H9 (cell line): Measurements from ENCODE around the gene IGF1R. TPM values are rescaled to one million over a fixed set of nuclear protein-coding genes. Genes with fewer than 3 reads are reported as not detected.

Experiments
- DNase-seq: peaks from one replicate; pipeline ENCODE4 v3.0.0-alpha.2; 2017
- H2AFZ ChIP-seq: one replicate; pipeline ENCODE4 v1.6.1; 2013; ENCODE audit warnings: mild to moderate bottlenecking, low read length, control low read depth, moderate library complexity
- H2AK5ac ChIP-seq: 2 replicates; pipeline ENCODE4 v1.6.1; 2013; ENCODE audit warnings: low read length, control low read depth, mixed read lengths; ENCODE audit not compliant: insufficient read length
- H2BK120ac ChIP-seq: one replicate; pipeline ENCODE4 v1.6.1; 2013; ENCODE audit warnings: low read depth, mild to moderate bottlenecking, low read length, control low read depth, inconsistent platforms; ENCODE audit not compliant: poor library complexity, severe bottlenecking
- H2BK12ac ChIP-seq: 2 replicates; pipeline ENCODE4 v1.6.1; 2013; ENCODE audit warnings: low read length, control low read depth, mixed read lengths, low read depth; ENCODE audit not compliant: insufficient read length
- H2BK15ac ChIP-seq: 2 replicates; pipeline ENCODE4 v1.6.1; 2013; ENCODE audit warnings: low read depth, low read length, control low read depth
- H2BK20ac ChIP-seq: one replicate; pipeline ENCODE4 v1.6.1; 2013; ENCODE audit warnings: low read depth, mild to moderate bottlenecking, low read length, control low read depth, inconsistent platforms; ENCODE audit not compliant: poor library complexity, severe bottlenecking
- H2BK5ac ChIP-seq: 2 replicates; pipeline ENCODE4 v1.6.1; 2013; ENCODE audit warnings: low read length, control low read depth, mixed read lengths; ENCODE audit not compliant: insufficient read length
- H3K14ac ChIP-seq: 2 replicates; pipeline ENCODE4 v1.6.1; 2013; ENCODE audit warnings: low read length, control low read depth; ENCODE audit not compliant: insufficient read depth
- H3K18ac ChIP-seq: 2 replicates; pipeline ENCODE4 v1.6.1; 2013; ENCODE audit warnings: low read depth, mild to moderate bottlenecking, mixed read lengths, low read length, control low read depth; ENCODE audit not compliant: insufficient read length
- H3K23ac ChIP-seq: 2 replicates; pipeline ENCODE4 v1.6.1; 2013; ENCODE audit warnings: low read length, control low read depth, mixed read lengths, low read depth; ENCODE audit not compliant: insufficient read length
- H3K23me2 ChIP-seq: 2 replicates; pipeline ENCODE4 v1.6.1; 2013; ENCODE audit warnings: low read depth, mild to moderate bottlenecking, mixed read lengths, low read length, control low read depth; ENCODE audit not compliant: insufficient read length, poor library complexity, severe bottlenecking
- H3K27ac ChIP-seq: 2 replicates; pipeline ENCODE4 v1.5.1; 2013; ENCODE audit warnings: low read length, control low read depth, mixed read lengths, low read depth; ENCODE audit not compliant: insufficient read length
- H3K27me3 ChIP-seq: 2 replicates; pipeline ENCODE4 v1.6.1; 2013; ENCODE audit warnings: low read length, control low read depth, inconsistent platforms; ENCODE audit not compliant: insufficient read depth
- H3K4ac ChIP-seq: 2 replicates; pipeline ENCODE4 v1.6.1; 2013; ENCODE audit warnings: low read depth, mild to moderate bottlenecking, control low read depth, inconsistent platforms, low read length, moderate library complexity
- H3K4me1 ChIP-seq: 2 replicates; pipeline ENCODE4 v1.6.1; 2013; ENCODE audit warnings: low read length, control low read depth, inconsistent platforms; ENCODE audit not compliant: insufficient read depth
- H3K4me2 ChIP-seq: 2 replicates; pipeline ENCODE4 v1.6.1; 2013; ENCODE audit warnings: low read length, control low read depth, mixed read lengths; ENCODE audit not compliant: insufficient read length, insufficient read depth
- H3K56ac ChIP-seq: 2 replicates; pipeline ENCODE4 v1.6.1; 2013; ENCODE audit warnings: low read depth, mild to moderate bottlenecking, mixed read lengths, low read length, control low read depth; ENCODE audit not compliant: insufficient read length
- H3K79me1 ChIP-seq: 2 replicates; pipeline ENCODE4 v1.6.1; 2013; ENCODE audit warnings: low read depth, mild to moderate bottlenecking, moderate library complexity, low read length, control low read depth, inconsistent platforms; ENCODE audit not compliant: insufficient read depth, poor library complexity, severe bottlenecking
- H3K79me2 ChIP-seq: 2 replicates; pipeline ENCODE4 v1.6.1; 2013; ENCODE audit warnings: low read length, control low read depth, inconsistent platforms; ENCODE audit not compliant: insufficient read depth
- H3K9ac ChIP-seq: 2 replicates; pipeline ENCODE4 v1.6.1; 2013; ENCODE audit warnings: low read length, control low read depth, mixed read lengths; ENCODE audit not compliant: insufficient read length; ENCODE audit errors: extremely low read depth
- H3K9me3 ChIP-seq: one replicate; pipeline ENCODE4 v1.6.1; 2013; ENCODE audit warnings: low read depth, low read length, inconsistent platforms; ENCODE audit not compliant: control insufficient read depth
- H3T11ph ChIP-seq: one replicate; pipeline ENCODE4 v1.6.1; 2013; ENCODE audit warnings: mild to moderate bottlenecking, low read length, control low read depth, inconsistent platforms
- H4K20me1 ChIP-seq: one replicate; pipeline ENCODE4 v1.6.1; 2013; ENCODE audit not compliant: control insufficient read depth, insufficient read length, insufficient read depth
- H4K5ac ChIP-seq: 2 replicates; pipeline ENCODE4 v1.6.1; 2013; ENCODE audit warnings: low read depth, mild to moderate bottlenecking, mixed read lengths, low read length, control low read depth; ENCODE audit not compliant: insufficient read length
- H4K8ac ChIP-seq: replicated peaks from 2 replicates; pipeline ENCODE4 v1.6.1; 2013; ENCODE audit warnings: low read length, control low read depth, mixed read lengths, low read depth; ENCODE audit not compliant: insufficient read length
- H4K91ac ChIP-seq: 2 replicates; pipeline ENCODE4 v1.6.1; 2013; ENCODE audit warnings: low read depth, mild to moderate bottlenecking, moderate library complexity, mixed read lengths, low read length, control low read depth; ENCODE audit not compliant: insufficient read length
- H3K27ac Mint-ChIP-seq, 3 experiments: 2 replicates in 2 of 3; 3 replicates in 1 of 3; pipeline ENCODE4 v1.8.0; 2020 to 2021; ENCODE audit warnings: mixed read lengths in 3 of 3, mild to moderate bottlenecking in 1 of 3, moderate library complexity in 1 of 3
- H3K27me3 Mint-ChIP-seq: 2 replicates; pipeline ENCODE4 v1.8.0; 2021; ENCODE audit warnings: low read depth, mild to moderate bottlenecking, moderate library complexity, mixed read lengths
- H3K36me3 Mint-ChIP-seq, 3 experiments: 2 replicates in 2 of 3; 3 replicates in 1 of 3; pipeline ENCODE4 v1.8.0; 2020 to 2021; ENCODE audit warnings: low read depth in 3 of 3, mixed read lengths in 3 of 3; ENCODE audit not compliant: insufficient read depth in 1 of 3
- H3K4me1 Mint-ChIP-seq, 2 experiments: 2 replicates each; pipeline ENCODE4 v1.8.0; 2020; ENCODE audit warnings: mixed read lengths in 2 of 2
- H3K4me3 Mint-ChIP-seq, 2 experiments: 2 replicates in 1 of 2; 3 replicates in 1 of 2; pipeline ENCODE4 v1.8.0; 2020 to 2021; ENCODE audit warnings: mild to moderate bottlenecking in 2 of 2, mixed read lengths in 2 of 2, moderate library complexity in 1 of 2
- H3K9me3 Mint-ChIP-seq, 2 experiments: 2 replicates in 1 of 2; 3 replicates in 1 of 2; pipeline ENCODE4 v1.8.0; 2020; ENCODE audit warnings: mild to moderate bottlenecking in 2 of 2, mixed read lengths in 2 of 2, moderate library complexity in 1 of 2
- CTCF ChIP-seq: fragments of 200-600 bp; sonication (generic); conservative IDR thresholded peaks from 3 replicates; pipeline ENCODE4 v1.8.0; 2021; ENCODE audit warnings: antibody characterized with exemption, mild to moderate bottlenecking
- WGBS: extraction: QIAGEN DNeasy Blood & Tissue Kit; methylation state at CpG from one replicate; pipeline ENCODE4 v1.1.7; 2013; ENCODE audit warnings: missing lambda C conversion rate, low lambda C conversion rate, mixed read lengths; ENCODE audit not compliant: insufficient read length; ENCODE audit errors: extremely low coverage; 5-methylcytosine and 5-hydroxymethylcytosine counted together
- total RNA-seq: library from RNA; stranded (reverse); gene quantifications from 2 replicates; pipeline ENCODE4 v1.2.1, GENCODE V29; 2021

IGF1R gene
- total RNA-seq, 1 experiment from 2014 or later, result 70.0 TPM

GRCh38 chr15:98946301-98947255 lies 298.2 kb downstream of the IGF1R start:
- no peaks in the 10 kb centered on the region for H3K23me2 ChIP-seq
- no peak overlapping the region for H2AK5ac ChIP-seq
- no peaks in the 10 kb centered on the region for H3K79me1 ChIP-seq
- H3K4ac ChIP-seq, result no peak overlapping the region
- no peak overlapping the region for H3K23ac ChIP-seq
- Mint-ChIP-seq H3K4me1 (no peaks in the 10 kb centered on the region), H3K9me3 (no peaks in the 10 kb centered on the region), H3K27me3 (no peaks in the 10 kb centered on the region), H3K36me3 (peaks cover 25 to 85% (median 70%) of the 10 kb centered on the region in 3 experiments; a peak in 6 of 7 replicates), H3K27ac (peak overlapping the region; percentile 47 to 75 (median 71); a peak in 4 of 7 replicates), H3K4me3 (no peak overlapping the region)
- no peaks in the 10 kb centered on the region for H3K27me3 ChIP-seq
- H2BK15ac ChIP-seq, result no peak overlapping the region
- H2BK20ac ChIP-seq, result no peak overlapping the region
- no peak overlapping the region for H2BK120ac ChIP-seq
- H3K27ac ChIP-seq, result no peak overlapping the region
- H2BK5ac ChIP-seq, result no peak overlapping the region
- H4K8ac ChIP-seq, result no peak overlapping the region
- no peak for DNase-seq
- no peaks in the 10 kb centered on the region for H3K9me3 ChIP-seq
- no peak overlapping the region for H4K91ac ChIP-seq
- H2BK12ac ChIP-seq, result no peak overlapping the region
- H3K79me2 ChIP-seq, result no peaks in the 10 kb centered on the region
- no peak overlapping the region for H2AFZ ChIP-seq
- no peak for TF ChIP-seq CTCF
- no peaks in the 10 kb centered on the region for H4K20me1 ChIP-seq
- H3K9ac ChIP-seq, result no peak overlapping the region
- no CpG with 5 or more reads among the region's 15 CpGs for WGBS
- H3K56ac ChIP-seq, result no peak overlapping the region
- no peak overlapping the region for H4K5ac ChIP-seq
- no peak overlapping the region for H3K4me2 ChIP-seq
- no peak overlapping the region for H3K18ac ChIP-seq
- no peaks in the 10 kb centered on the region for H3K4me1 ChIP-seq
- no peak overlapping the region for H3K14ac ChIP-seq
- no peak overlapping the region for H3T11ph ChIP-seq
